ENCODE results near the gene KDM3B. TPM values are rescaled to one million over a fixed set of nuclear protein-coding genes. Genes with fewer than 3 reads are reported as not detected.

KDM3B gene
- total and polyA plus RNA-seq, 9 of the 15 experiments (the other 6 are each of a cell fraction or from before 2014, with no cell fraction given): 13.8 to 62.8 (median 41.9) TPM

DNA sequence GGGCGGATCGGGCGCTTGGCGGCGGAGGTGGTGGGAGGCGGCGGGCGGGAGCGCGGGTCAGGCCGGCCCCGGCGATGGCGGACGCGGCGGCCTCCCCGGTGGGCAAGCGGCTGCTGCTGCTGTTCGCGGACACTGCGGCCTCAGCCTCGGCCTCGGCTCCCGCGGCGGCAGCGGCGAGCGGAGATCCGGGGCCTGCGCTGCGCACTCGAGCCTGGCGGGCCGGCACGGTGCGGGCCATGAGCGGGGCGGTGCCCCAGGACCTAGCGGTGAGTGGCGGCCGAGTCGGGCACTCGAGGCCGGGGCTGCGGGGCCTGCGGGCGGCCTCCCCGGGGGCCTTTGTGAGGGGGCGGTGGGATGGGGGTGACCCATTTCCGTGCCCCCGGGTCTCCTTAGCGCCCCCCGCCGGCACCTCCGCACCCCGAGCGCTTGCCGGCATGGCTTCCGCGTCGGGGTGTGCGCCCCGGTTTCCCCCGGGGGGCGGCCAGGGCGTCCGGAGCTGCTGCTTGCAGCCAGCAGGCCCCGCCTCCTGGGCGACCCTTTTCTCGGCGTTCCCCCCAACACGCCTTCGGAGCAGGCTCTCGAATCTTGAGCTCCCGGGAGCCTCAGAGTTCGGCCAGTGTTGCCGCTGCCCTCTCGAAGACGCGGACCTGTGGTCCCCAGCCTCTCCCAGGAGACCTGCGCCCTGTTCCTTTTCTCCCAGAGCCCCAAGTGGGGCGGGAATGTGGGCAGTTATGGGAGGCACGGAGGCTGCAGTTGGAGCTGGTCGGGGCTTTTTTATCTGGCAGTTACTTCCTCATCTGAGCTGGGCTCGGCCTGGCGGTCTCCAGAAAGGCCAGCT lies 456 bp downstream of the KDM3B start (continued):
- TF ChIP-seq ATF2 (CRISPR knock-in tag; IDR thresholded peaks at IDR 0.05): 0 out of 2 replicates have a peak, but pooled peaks have one; percentile 39
- no peak for TF ChIP-seq DPF2 (IDR thresholded peaks at IDR 0.05)
- peak in 1 of 2 experiments; percentile 34; a peak in 3 of 4 replicates for TF ChIP-seq MNT (conservative IDR thresholded peaks at IDR 0.05)
- 0 out of 2 replicates have a peak, but pooled peaks have one; percentile 54 for TF ChIP-seq ZNF282 (CRISPR knock-in tag; IDR thresholded peaks at IDR 0.05)
- TF ChIP-seq, protein P1, sequence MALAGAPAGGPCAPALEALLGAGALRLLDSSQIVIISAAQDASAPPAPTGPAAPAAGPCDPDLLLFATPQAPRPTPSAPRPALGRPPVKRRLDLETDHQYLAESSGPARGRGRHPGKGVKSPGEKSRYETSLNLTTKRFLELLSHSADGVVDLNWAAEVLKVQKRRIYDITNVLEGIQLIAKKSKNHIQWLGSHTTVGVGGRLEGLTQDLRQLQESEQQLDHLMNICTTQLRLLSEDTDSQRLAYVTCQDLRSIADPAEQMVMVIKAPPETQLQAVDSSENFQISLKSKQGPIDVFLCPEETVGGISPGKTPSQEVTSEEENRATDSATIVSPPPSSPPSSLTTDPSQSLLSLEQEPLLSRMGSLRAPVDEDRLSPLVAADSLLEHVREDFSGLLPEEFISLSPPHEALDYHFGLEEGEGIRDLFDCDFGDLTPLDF (CRISPR knock-in tag; IDR thresholded peaks at IDR 0.05): peak; percentile 81; the same call in 1 of the 2 replicates
- TF ChIP-seq ZNF695 (CRISPR knock-in tag; IDR thresholded peaks at IDR 0.05): 0 out of 2 replicates have a peak, but pooled peaks have one; percentile 16
- TF ChIP-seq MCM7 (IDR thresholded peaks at IDR 0.05): no peak
- TF ChIP-seq CHD1 (IDR thresholded peaks at IDR 0.05; ENCODE audit: low read length): peak; percentile 92
- TF ChIP-seq CCAR2 (IDR thresholded peaks at IDR 0.05; ENCODE audit: low read depth, low read length): no peak
- TF ChIP-seq, protein P2, sequence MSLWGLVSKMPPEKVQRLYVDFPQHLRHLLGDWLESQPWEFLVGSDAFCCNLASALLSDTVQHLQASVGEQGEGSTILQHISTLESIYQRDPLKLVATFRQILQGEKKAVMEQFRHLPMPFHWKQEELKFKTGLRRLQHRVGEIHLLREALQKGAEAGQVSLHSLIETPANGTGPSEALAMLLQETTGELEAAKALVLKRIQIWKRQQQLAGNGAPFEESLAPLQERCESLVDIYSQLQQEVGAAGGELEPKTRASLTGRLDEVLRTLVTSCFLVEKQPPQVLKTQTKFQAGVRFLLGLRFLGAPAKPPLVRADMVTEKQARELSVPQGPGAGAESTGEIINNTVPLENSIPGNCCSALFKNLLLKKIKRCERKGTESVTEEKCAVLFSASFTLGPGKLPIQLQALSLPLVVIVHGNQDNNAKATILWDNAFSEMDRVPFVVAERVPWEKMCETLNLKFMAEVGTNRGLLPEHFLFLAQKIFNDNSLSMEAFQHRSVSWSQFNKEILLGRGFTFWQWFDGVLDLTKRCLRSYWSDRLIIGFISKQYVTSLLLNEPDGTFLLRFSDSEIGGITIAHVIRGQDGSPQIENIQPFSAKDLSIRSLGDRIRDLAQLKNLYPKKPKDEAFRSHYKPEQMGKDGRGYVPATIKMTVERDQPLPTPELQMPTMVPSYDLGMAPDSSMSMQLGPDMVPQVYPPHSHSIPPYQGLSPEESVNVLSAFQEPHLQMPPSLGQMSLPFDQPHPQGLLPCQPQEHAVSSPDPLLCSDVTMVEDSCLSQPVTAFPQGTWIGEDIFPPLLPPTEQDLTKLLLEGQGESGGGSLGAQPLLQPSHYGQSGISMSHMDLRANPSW (CRISPR knock-in tag; IDR thresholded peaks at IDR 0.05): 0 out of 2 replicates have a peak, but pooled peaks have one; percentile 34
- TF ChIP-seq LCOR (CRISPR knock-in tag; IDR thresholded peaks at IDR 0.05): 0 out of 2 replicates have a peak, but pooled peaks have one; percentile 18
- TF ChIP-seq C11orf30 (IDR thresholded peaks at IDR 0.05; ENCODE audit: low read depth): no peak
- TF ChIP-seq POLR2H (tag; IDR thresholded peaks at IDR 0.05; ENCODE audit: low read depth): peak; percentile 51; the same call in 1 of the 2 replicates
- no peak for TF ChIP-seq FOXA1 (IDR thresholded peaks at IDR 0.05; ENCODE audit: borderline replicate concordance)
- peak; percentile 83 for TF ChIP-seq GTF2E2 (tag; IDR thresholded peaks at IDR 0.05)
- no peak for TF ChIP-seq ZFP1 (CRISPR knock-in tag; IDR thresholded peaks at IDR 0.05)
- no peak for TF ChIP-seq TEAD4 (IDR thresholded peaks at IDR 0.05; ENCODE audit: low read length)
- TF ChIP-seq TEAD4 (CRISPR knock-in tag; IDR thresholded peaks at IDR 0.05; ENCODE audit: borderline replicate concordance): 0 out of 2 replicates have a peak, but pooled peaks have one; percentile 41
- no peak for TF ChIP-seq KAT2B (IDR thresholded peaks at IDR 0.05; ENCODE audit: low read depth, low read length)
